ENCODE results near the gene CLRN1.
"Not testable (repeated sequence)": the region's sequence is repeated elsewhere in the genome, so short reads cannot be mapped to it uniquely, and the experiment has no call there.

Gene CLRN1

GRCh38 chr3:150972366-150973071 lies at the start of gene CLRN1:
Gene CLRN1, minus strand, starts transcription at chr3:150972727. Its CDS starts 19 bp downstream, at chr3:150972708.
- no peak for DNase-seq

GRCh38 chr3:151016478-151016795 lies 43.9 kb upstream of the CLRN1 start:
- no peak for DNase-seq

- no peak for DNase-seq
These were observed 43.4 kb upstream of the CLRN1 start for GRCh38 chr3:151015767-151016477.

GRCh38 chr3:151015181-151015580 lies 42.7 kb upstream of the CLRN1 start:
- DNase-seq = no peak

- DNase-seq = no peak
These were observed 42.0 kb upstream of the CLRN1 start for GRCh38 chr3:151014501-151015018.

GRCh38 chr3:151012753-151013152 lies 40.2 kb upstream of the CLRN1 start:
- DNase-seq = no peak

GRCh38 chr3:151011427-151011826 lies 38.9 kb upstream of the CLRN1 start:
- DNase-seq = no peak

- no peak for DNase-seq
These were observed 37.5 kb upstream of the CLRN1 start for GRCh38 chr3:151009981-151010380.

GRCh38 chr3:151009430-151009829 lies 36.9 kb upstream of the CLRN1 start:
- DNase-seq = no peak

GRCh38 chr3:151008699-151009098 lies 36.2 kb upstream of the CLRN1 start:
- no peak for DNase-seq

- no peak for DNase-seq
These were observed 31.2 kb upstream of the CLRN1 start for GRCh38 chr3:151003768-151004134.

- DNase-seq = no peak
These were observed 30.7 kb upstream of the CLRN1 start for GRCh38 chr3:151003029-151003767.

- DNase-seq = no peak
These were observed 29.8 kb upstream of the CLRN1 start for GRCh38 chr3:151002003-151002981.

GRCh38 chr3:150998996-150999395 lies 26.5 kb upstream of the CLRN1 start:
- DNase-seq = no peak

- DNase-seq = no peak
These were observed 24.2 kb upstream of the CLRN1 start for GRCh38 chr3:150996731-150997130.

- no peak for DNase-seq
These were observed 23.0 kb upstream of the CLRN1 start for GRCh38 chr3:150995510-150995909.

GRCh38 chr3:150989208-150989607 lies 16.7 kb upstream of the CLRN1 start:
- DNase-seq = no peak

GRCh38 chr3:150988395-150988794 lies 15.9 kb upstream of the CLRN1 start:
- DNase-seq = not testable (repeated sequence)

GRCh38 chr3:150985711-150986110 lies 13.2 kb upstream of the CLRN1 start:
- no peak for DNase-seq

GRCh38 chr3:150984066-150984465 lies 11.5 kb upstream of the CLRN1 start:
- DNase-seq = no peak

- DNase-seq = no peak
These were observed 6.1 kb upstream of the CLRN1 start for GRCh38 chr3:150978566-150979148.

- DNase-seq = no peak
These were observed 3.5 kb upstream of the CLRN1 start for GRCh38 chr3:150975992-150976368.
